Neural progenitor cell (in vitro differentiated cells): ENCODE measurements around the gene LY6G5C. TPM values are rescaled to one million over a fixed set of nuclear protein-coding genes. Genes with fewer than 3 reads are reported as not detected.

Experiments
- DNase-seq: peaks from one replicate; pipeline ENCODE4 v3.0.0-alpha.2; 2016; ENCODE audit warnings: low spot score
- H2AFZ ChIP-seq: fragments of 200-600 bp; sonication (generic); replicated peaks from 2 replicates; pipeline ENCODE4 v1.6.1; 2016; ENCODE audit warnings: antibody characterized with exemption
- H3F3A ChIP-seq: fragments of 200-600 bp; sonication (generic); 2 replicates; pipeline ENCODE4 v1.6.1; 2016; ENCODE audit warnings: antibody characterized with exemption, low read depth
- H3K27ac ChIP-seq: fragments of 200-600 bp; sonication (generic); 2 replicates; pipeline ENCODE4 v1.5.1; 2016; ENCODE audit warnings: mild to moderate bottlenecking
- H3K27me3 ChIP-seq: fragments of 200-600 bp; sonication (generic); 2 replicates; pipeline ENCODE4 v1.6.1; 2016; ENCODE audit warnings: mild to moderate bottlenecking, moderate library complexity
- H3K36me3 ChIP-seq: fragments of 200-600 bp; sonication (generic); 2 replicates; pipeline ENCODE4 v1.5.1; 2016
- H3K4me1 ChIP-seq: fragments of 200-600 bp; sonication (generic); 2 replicates; pipeline ENCODE4 v1.6.1; 2016; ENCODE audit warnings: mixed run types
- H3K4me2 ChIP-seq: fragments of 200-600 bp; sonication (generic); 2 replicates; pipeline ENCODE4 v1.6.1; 2016
- H3K4me3 ChIP-seq: fragments of 200-600 bp; sonication (generic); 2 replicates; pipeline ENCODE4 v1.5.1; 2016
- H3K79me2 ChIP-seq: fragments of 200-600 bp; sonication (generic); 2 replicates; pipeline ENCODE4 v1.6.1; 2016; ENCODE audit warnings: low read depth
- H3K9ac ChIP-seq: fragments of 200-600 bp; sonication (generic); 2 replicates; pipeline ENCODE4 v1.6.1; 2016
- H3K9me3 ChIP-seq: fragments of 200-600 bp; sonication (generic); 2 replicates; pipeline ENCODE4 v1.5.1; 2016; ENCODE audit warnings: low read depth
- H4K20me1 ChIP-seq: fragments of 200-600 bp; sonication (generic); 2 replicates; pipeline ENCODE4 v1.6.1; 2016; ENCODE audit warnings: low read depth
- H3K27ac Mint-ChIP-seq: 3 replicates; pipeline ENCODE4 v1.8.0; 2021; ENCODE audit warnings: mixed read lengths
- H3K27me3 Mint-ChIP-seq: 2 replicates; pipeline ENCODE4 v1.8.0; 2022; ENCODE audit warnings: low read depth, mild to moderate bottlenecking, inconsistent platforms, moderate library complexity, mixed read lengths; ENCODE audit not compliant: insufficient read depth
- H3K36me3 Mint-ChIP-seq: 3 replicates; pipeline ENCODE4 v1.8.0; 2021; ENCODE audit warnings: mixed read lengths
- H3K4me1 Mint-ChIP-seq: 3 replicates; pipeline ENCODE4 v1.8.0; 2021; ENCODE audit warnings: mixed read lengths
- H3K4me3 Mint-ChIP-seq: 3 replicates; pipeline ENCODE4 v1.8.0; 2021; ENCODE audit warnings: mild to moderate bottlenecking, moderate library complexity, mixed read lengths
- H3K9me3 Mint-ChIP-seq: 3 replicates; pipeline ENCODE4 v1.8.0; 2020; ENCODE audit warnings: mixed read lengths
- EZH2 ChIP-seq: fragments of 200-600 bp; sonication (generic); IDR thresholded peaks from 2 replicates; pipeline ENCODE4 v1.6.1; 2017; ENCODE audit warnings: antibody characterized with exemption, mild to moderate bottlenecking, moderate library complexity
- EZH2phosphoT487 ChIP-seq: fragments of 200-600 bp; sonication (generic); IDR thresholded peaks from 2 replicates; pipeline ENCODE4 v1.6.1; 2017; ENCODE audit warnings: antibody characterized with exemption
- total RNA-seq: library from RNA; depleted of rRNA; stranded (reverse); fragments of >200 nt; gene quantifications from 2 replicates; pipeline ENCODE4 v1.2.3, GENCODE V29; 2015; ENCODE audit warnings: low replicate concordance
- TF ChIP-seq, protein P1 (sequence below): fragments of 200-600 bp; sonication (generic); IDR thresholded peaks from 2 replicates; pipeline ENCODE4 v1.5.1; 2017; ENCODE audit warnings: antibody characterized with exemption, mild to moderate bottlenecking

Gene LY6G5C
- total RNA-seq, 1 donor from 2014 or later: not detected

- peaks cover 6% of the 10 kb centered on the region for H3K27me3 Mint-ChIP-seq
- DNase-seq: peak; percentile 37
- H3K27me3 ChIP-seq: no peaks in the 10 kb centered on the region
- H3K36me3 Mint-ChIP-seq: peaks cover 29% of the 10 kb centered on the region
- H3K79me2 ChIP-seq: peaks cover 55% of the 10 kb centered on the region
- H2AFZ ChIP-seq: no peak overlapping the region
- peak overlapping the region; percentile 97 for H3K4me2 ChIP-seq
- H3K4me1 ChIP-seq: peaks cover 31% of the 10 kb centered on the region
- H3K4me1 Mint-ChIP-seq: peaks cover 61% of the 10 kb centered on the region
- no peaks in the 10 kb centered on the region for H3K36me3 ChIP-seq
- TF ChIP-seq EZH2: no peak
- no peak for TF ChIP-seq EZH2phosphoT487
- TF ChIP-seq, protein P1, sequence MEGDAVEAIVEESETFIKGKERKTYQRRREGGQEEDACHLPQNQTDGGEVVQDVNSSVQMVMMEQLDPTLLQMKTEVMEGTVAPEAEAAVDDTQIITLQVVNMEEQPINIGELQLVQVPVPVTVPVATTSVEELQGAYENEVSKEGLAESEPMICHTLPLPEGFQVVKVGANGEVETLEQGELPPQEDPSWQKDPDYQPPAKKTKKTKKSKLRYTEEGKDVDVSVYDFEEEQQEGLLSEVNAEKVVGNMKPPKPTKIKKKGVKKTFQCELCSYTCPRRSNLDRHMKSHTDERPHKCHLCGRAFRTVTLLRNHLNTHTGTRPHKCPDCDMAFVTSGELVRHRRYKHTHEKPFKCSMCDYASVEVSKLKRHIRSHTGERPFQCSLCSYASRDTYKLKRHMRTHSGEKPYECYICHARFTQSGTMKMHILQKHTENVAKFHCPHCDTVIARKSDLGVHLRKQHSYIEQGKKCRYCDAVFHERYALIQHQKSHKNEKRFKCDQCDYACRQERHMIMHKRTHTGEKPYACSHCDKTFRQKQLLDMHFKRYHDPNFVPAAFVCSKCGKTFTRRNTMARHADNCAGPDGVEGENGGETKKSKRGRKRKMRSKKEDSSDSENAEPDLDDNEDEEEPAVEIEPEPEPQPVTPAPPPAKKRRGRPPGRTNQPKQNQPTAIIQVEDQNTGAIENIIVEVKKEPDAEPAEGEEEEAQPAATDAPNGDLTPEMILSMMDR: no peak
- H3F3A ChIP-seq: peaks cover 29% of the 10 kb centered on the region
- peak overlapping the region; percentile 92 for H3K4me3 Mint-ChIP-seq
- H4K20me1 ChIP-seq: peaks cover 10% of the 10 kb centered on the region
- H3K9ac ChIP-seq: peak overlapping the region; percentile 80
- H3K4me3 ChIP-seq: peak overlapping the region; percentile 73
- H3K9me3 Mint-ChIP-seq: no peaks in the 10 kb centered on the region
- peak overlapping the region; percentile 15 for H3K27ac ChIP-seq
- H3K9me3 ChIP-seq: no peaks in the 10 kb centered on the region
- peak overlapping the region; percentile 88 for H3K27ac Mint-ChIP-seq
Observed at GRCh38 chr6:31659649-31660380, 21.1 kb downstream of the LY6G5C start.

DNA sequence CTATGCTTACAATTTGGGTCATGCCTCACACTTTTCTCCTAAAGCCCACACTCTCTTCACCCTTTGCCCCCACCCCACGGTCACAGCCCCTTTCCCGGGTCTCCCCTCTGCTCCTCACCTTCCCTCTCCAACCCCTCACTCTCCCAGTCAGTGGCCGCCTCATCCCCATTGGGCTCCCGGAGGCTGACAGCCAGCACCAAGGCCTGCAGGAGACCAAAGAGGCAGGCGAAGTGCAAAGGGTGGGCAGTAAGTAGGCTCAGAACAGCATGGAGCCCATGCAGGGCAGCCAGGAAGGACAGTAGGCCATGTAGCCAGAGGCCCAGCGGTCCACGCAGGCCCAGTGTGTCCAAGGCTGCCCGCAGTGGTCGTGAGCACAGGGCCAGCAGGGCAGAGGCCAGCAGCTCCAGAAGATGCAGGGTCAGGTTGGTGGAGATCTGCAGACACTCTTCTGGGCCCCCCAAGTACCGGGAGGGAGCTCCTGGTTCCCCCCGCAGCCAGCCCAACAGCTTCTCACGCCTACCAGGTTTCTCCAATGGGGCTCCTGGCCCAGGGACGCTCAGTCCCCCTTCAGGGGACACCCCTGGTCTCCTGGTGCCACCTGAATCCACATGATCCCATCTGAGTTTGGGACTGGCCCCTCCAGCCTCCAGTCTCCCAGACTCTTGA is 21.8 kb downstream of the LY6G5C start:
- H2AFZ ChIP-seq: no peak overlapping the region
- Mint-ChIP-seq H3K27ac (no peak overlapping the region), H3K4me3 (peak overlapping the region; percentile 92), H3K36me3 (peaks cover 26% of the 10 kb centered on the region), H3K9me3 (no peaks in the 10 kb centered on the region), H3K4me1 (peaks cover 54% of the 10 kb centered on the region), H3K27me3 (peaks cover 4% of the 10 kb centered on the region)
- H3K27ac ChIP-seq: no peak overlapping the region
- DNase-seq: no peak
- no peaks in the 10 kb centered on the region for H3K9me3 ChIP-seq
- H3K4me3 ChIP-seq: peak overlapping the region; percentile 73
- H3K4me1 ChIP-seq: peaks cover 27% of the 10 kb centered on the region
- no peaks in the 10 kb centered on the region for H3K27me3 ChIP-seq
- no peaks in the 10 kb centered on the region for H3K36me3 ChIP-seq
- peaks cover 30% of the 10 kb centered on the region for H3F3A ChIP-seq
- H3K9ac ChIP-seq: peak overlapping the region; percentile 80
- TF ChIP-seq EZH2 (no peak), EZH2phosphoT487 (no peak)
- TF ChIP-seq, protein P1: no peak
- peaks cover 10% of the 10 kb centered on the region for H4K20me1 ChIP-seq
- peak overlapping the region; percentile 97 for H3K4me2 ChIP-seq
- H3K79me2 ChIP-seq: peaks cover 56% of the 10 kb centered on the region

DNA sequence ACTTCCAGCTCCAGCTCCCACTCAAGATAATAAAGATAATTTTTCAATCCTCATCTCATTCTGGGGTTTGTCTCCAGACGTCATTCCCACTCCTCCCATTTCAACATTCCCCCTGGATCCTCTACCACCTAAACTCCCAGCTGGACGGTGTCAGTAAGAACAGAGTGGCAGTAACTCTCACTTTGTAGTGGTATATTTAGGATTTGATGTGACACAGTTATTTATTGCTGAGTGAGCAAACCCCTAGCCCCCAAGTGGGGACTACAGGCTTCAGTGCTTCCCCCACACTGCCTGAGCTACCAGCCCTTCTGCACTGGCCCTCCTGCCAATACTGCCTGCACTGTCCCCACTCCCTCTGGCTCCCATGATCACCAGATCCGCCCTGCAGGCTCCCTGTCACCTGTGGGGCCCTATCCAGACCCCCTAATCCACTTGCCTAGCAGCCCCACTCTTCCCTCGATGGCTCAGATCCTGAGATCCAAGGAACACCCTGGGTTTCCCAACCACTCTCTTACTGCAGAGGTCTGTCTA is 22.6 kb downstream of the LY6G5C start:
- H3K27ac Mint-ChIP-seq: peak overlapping the region; percentile 94
- DNase-seq: no peak
- TF ChIP-seq, protein P1: no peak
- Histone ChIP-seq H3K36me3 (no peaks in the 10 kb centered on the region), H3K9ac (no peak overlapping the region), H4K20me1 (peaks cover 10% of the 10 kb centered on the region), H2AFZ (no peak overlapping the region), H3K4me3 (no peak overlapping the region), H3K27ac (no peak overlapping the region), H3F3A (peaks cover 36% of the 10 kb centered on the region), H3K9me3 (no peaks in the 10 kb centered on the region), H3K27me3 (no peaks in the 10 kb centered on the region), H3K4me2 (peak overlapping the region; percentile 4), H3K4me1 (peaks cover 20% of the 10 kb centered on the region), H3K79me2 (peaks cover 55% of the 10 kb centered on the region)
- H3K4me1 Mint-ChIP-seq: peaks cover 50% of the 10 kb centered on the region
- H3K36me3 Mint-ChIP-seq: peaks cover 23% of the 10 kb centered on the region
- no peaks in the 10 kb centered on the region for H3K9me3 Mint-ChIP-seq
- peaks cover 4% of the 10 kb centered on the region for H3K27me3 Mint-ChIP-seq
- H3K4me3 Mint-ChIP-seq: peak overlapping the region; percentile 92
